Neural cell (in vitro differentiated cells): ENCODE results near the gene RPUSD1. TPM values are rescaled to one million over a fixed set of nuclear protein-coding genes. Genes with fewer than 3 reads are reported as not detected.

Source experiments
- H2AFZ ChIP-seq: fragments of 200-600, 300-800 bp; sonication (generic), shearing (Covaris generic); 2 replicates; pipeline ENCODE4 v1.6.0; 2014; ENCODE audit warnings: low read depth, mild to moderate bottlenecking, antibody characterized with exemption, low read length, moderate library complexity
- H3F3A ChIP-seq: fragments of 200-600 bp; shearing (Covaris generic); 2 replicates; pipeline ENCODE4 v1.6.1; 2016; ENCODE audit warnings: mild to moderate bottlenecking, moderate library complexity, mixed read lengths, antibody characterized with exemption, low read length; ENCODE audit not compliant: insufficient read depth, poor library complexity, severe bottlenecking
- H3K27ac ChIP-seq: fragments of 200-600, 300-800 bp; sonication (generic), shearing (Covaris generic); 2 replicates; pipeline ENCODE4 v1.5.1; 2014; ENCODE audit warnings: mild to moderate bottlenecking, low read length, moderate library complexity
- H3K27me3 ChIP-seq: fragments of 300-800, 200-600 bp; sonication (generic), shearing (Covaris generic); 2 replicates; pipeline ENCODE4 v1.6.0; 2014; ENCODE audit warnings: mild to moderate bottlenecking, low read depth, low read length, moderate library complexity; ENCODE audit not compliant: insufficient read depth
- H3K36me3 ChIP-seq: fragments of 300-800, 200-600 bp; sonication (generic), shearing (Covaris generic); 2 replicates; pipeline ENCODE4 v1.5.1; 2014; ENCODE audit warnings: mild to moderate bottlenecking, antibody characterized with exemption, low read length, moderate library complexity; ENCODE audit not compliant: insufficient read depth
- H3K4me2 ChIP-seq: fragments of 300-800, 200-600 bp; sonication (generic), shearing (Covaris generic); 2 replicates; pipeline ENCODE4 v1.6.0; 2014; ENCODE audit warnings: mild to moderate bottlenecking, low read length
- H3K4me3 ChIP-seq: fragments of 300-800, 200-600 bp; sonication (generic), shearing (Covaris generic); 2 replicates; pipeline ENCODE4 v1.5.1; 2014; ENCODE audit warnings: mild to moderate bottlenecking, low read length, moderate library complexity
- H3K79me2 ChIP-seq: fragments of 200-600 bp; shearing (Covaris generic); replicated peaks from 2 replicates; pipeline ENCODE4 v1.6.0; 2014; ENCODE audit warnings: mild to moderate bottlenecking, low read length, moderate library complexity; ENCODE audit not compliant: insufficient read depth
- H3K9ac ChIP-seq: fragments of 300-800, 200-600 bp; sonication (generic), shearing (Covaris generic); 2 replicates; pipeline ENCODE4 v1.6.1; 2016; ENCODE audit warnings: mild to moderate bottlenecking, low read length, mixed read lengths
- H3K9me2 ChIP-seq: fragments of 200-600 bp; shearing (Covaris generic); 2 replicates; pipeline ENCODE4 v1.6.1; 2016; ENCODE audit warnings: mild to moderate bottlenecking, low read length, mixed read lengths; ENCODE audit not compliant: insufficient read depth
- H3K9me3 ChIP-seq: fragments of 200-600, 300-800 bp; sonication (generic), shearing (Covaris generic); 2 replicates; pipeline ENCODE4 v1.6.1; 2016; ENCODE audit warnings: mild to moderate bottlenecking, mixed run types, low read length, moderate library complexity, mixed read lengths
- H4K20me1 ChIP-seq: fragments of 200-600 bp; shearing (Covaris generic); 2 replicates; pipeline ENCODE4 v1.6.1; 2016; ENCODE audit warnings: mild to moderate bottlenecking, mixed run types; ENCODE audit not compliant: insufficient read depth
- CTCF ChIP-seq: fragments of 450-650 bp; IDR thresholded peaks from 2 replicates; pipeline ENCODE4 v1.5.1; 2014; ENCODE audit warnings: antibody characterized with exemption, mild to moderate bottlenecking, moderate library complexity; ENCODE audit not compliant: poor library complexity, severe bottlenecking
- EP300 ChIP-seq: fragments of 450-650 bp; conservative IDR thresholded peaks from 2 replicates; pipeline ENCODE4 v1.6.1; 2014; ENCODE audit warnings: antibody characterized with exemption, mild to moderate bottlenecking, moderate library complexity; ENCODE audit not compliant: poor library complexity, severe bottlenecking
- EZH2 ChIP-seq: fragments of 200-600, 300-800 bp; shearing (Covaris generic), sonication (generic); IDR thresholded peaks from 2 replicates; pipeline ENCODE4 v1.6.1; 2014; ENCODE audit warnings: antibody characterized with exemption, low read length, borderline replicate concordance, mild to moderate bottlenecking; ENCODE audit not compliant: insufficient read depth, poor library complexity, severe bottlenecking
- MXI1 ChIP-seq: fragments of 450-650 bp; conservative IDR thresholded peaks from 2 replicates; pipeline ENCODE4 v1.6.1; 2014; ENCODE audit warnings: antibody characterized with exemption, mild to moderate bottlenecking; ENCODE audit not compliant: poor library complexity, severe bottlenecking
- POLR2AphosphoS5 ChIP-seq: IDR thresholded peaks from 2 replicates; pipeline ENCODE4 v1.6.1; 2012
- RAD21 ChIP-seq: fragments of 450-650 bp; conservative IDR thresholded peaks from 2 replicates; pipeline ENCODE4 v1.6.1; 2014; ENCODE audit warnings: antibody characterized with exemption, mild to moderate bottlenecking, moderate library complexity
- REST ChIP-seq: IDR thresholded peaks from 2 replicates; pipeline ENCODE4 v1.6.1; 2012; ENCODE audit warnings: borderline replicate concordance
- SMC3 ChIP-seq: fragments of 450-650 bp; conservative IDR thresholded peaks from 2 replicates; pipeline ENCODE4 v1.6.1; 2014; ENCODE audit warnings: antibody characterized with exemption, mild to moderate bottlenecking, moderate library complexity; ENCODE audit not compliant: poor library complexity
- TAF1 ChIP-seq: IDR thresholded peaks from 2 replicates; pipeline ENCODE4 v1.6.1; 2012; ENCODE audit warnings: low read depth
- polyA plus RNA-seq: library from polyadenylated mRNA; depleted of rRNA; stranded (reverse); fragments of >200 nt; gene quantifications from 2 replicates; pipeline ENCODE4 v1.2.3, GENCODE V29; 2014

RPUSD1 gene
- polyA plus RNA-seq, 1 donor from 2014 or later = 42.4 TPM

GRCh38 chr16:761625-762513, 26.3 kb downstream of the RPUSD1 start:
- no peaks in the 10 kb centered on the region for H3K79me2 ChIP-seq
- H2AFZ ChIP-seq = no peak overlapping the region
- TF ChIP-seq SMC3 (no peak), CTCF (no peak), MXI1 (no peak), POLR2AphosphoS5 (no peak), REST (no peak), EZH2 (no peak), TAF1 (no peak), RAD21 (no peak), EP300 (no peak)
- no peaks in the 10 kb centered on the region for H3F3A ChIP-seq
- H3K9me2 ChIP-seq = no peaks in the 10 kb centered on the region
- H3K4me3 ChIP-seq = no peak overlapping the region
- no peak overlapping the region for H3K4me2 ChIP-seq
- H3K36me3 ChIP-seq = no peaks in the 10 kb centered on the region
- H3K27me3 ChIP-seq = no peaks in the 10 kb centered on the region
- no peaks in the 10 kb centered on the region for H3K9me3 ChIP-seq
- no peak overlapping the region for H3K9ac ChIP-seq
- no peak overlapping the region for H3K27ac ChIP-seq
- H4K20me1 ChIP-seq = no peaks in the 10 kb centered on the region

GRCh38 chr16:760545-761343, 27.4 kb downstream of the RPUSD1 start, which contains the start of gene MSLN:
TSS of gene MSLN (plus strand) at chr16:760734. CDS start at chr16:762681, 1,947 bp downstream.
- H3K36me3 ChIP-seq = no peaks in the 10 kb centered on the region
- H3K27ac ChIP-seq = no peak within 1 kb of the TSS
- no peaks in the 10 kb centered on the region for H3F3A ChIP-seq
- H3K9ac ChIP-seq = no peak within 1 kb of the TSS
- H3K27me3 ChIP-seq = no peaks in the 10 kb centered on the region
- no peaks in the 10 kb centered on the region for H3K9me2 ChIP-seq
- no peak within 1 kb of the TSS for H3K4me2 ChIP-seq
- H3K79me2 ChIP-seq = no peaks in the 10 kb centered on the region
- no peak within 1 kb of the TSS for H3K4me3 ChIP-seq
- no peaks in the 10 kb centered on the region for H4K20me1 ChIP-seq
- H3K9me3 ChIP-seq = peaks cover 4% of the 10 kb centered on the region
- TF ChIP-seq CTCF (no peak), EP300 (no peak), EZH2 (no peak), RAD21 (no peak), POLR2AphosphoS5 (no peak), MXI1 (no peak), TAF1 (no peak), SMC3 (no peak), REST (no peak)
- H2AFZ ChIP-seq = no peak within 1 kb of the TSS
